ENCODE data around the gene DNAAF8.

DNAAF8 gene

DNA sequence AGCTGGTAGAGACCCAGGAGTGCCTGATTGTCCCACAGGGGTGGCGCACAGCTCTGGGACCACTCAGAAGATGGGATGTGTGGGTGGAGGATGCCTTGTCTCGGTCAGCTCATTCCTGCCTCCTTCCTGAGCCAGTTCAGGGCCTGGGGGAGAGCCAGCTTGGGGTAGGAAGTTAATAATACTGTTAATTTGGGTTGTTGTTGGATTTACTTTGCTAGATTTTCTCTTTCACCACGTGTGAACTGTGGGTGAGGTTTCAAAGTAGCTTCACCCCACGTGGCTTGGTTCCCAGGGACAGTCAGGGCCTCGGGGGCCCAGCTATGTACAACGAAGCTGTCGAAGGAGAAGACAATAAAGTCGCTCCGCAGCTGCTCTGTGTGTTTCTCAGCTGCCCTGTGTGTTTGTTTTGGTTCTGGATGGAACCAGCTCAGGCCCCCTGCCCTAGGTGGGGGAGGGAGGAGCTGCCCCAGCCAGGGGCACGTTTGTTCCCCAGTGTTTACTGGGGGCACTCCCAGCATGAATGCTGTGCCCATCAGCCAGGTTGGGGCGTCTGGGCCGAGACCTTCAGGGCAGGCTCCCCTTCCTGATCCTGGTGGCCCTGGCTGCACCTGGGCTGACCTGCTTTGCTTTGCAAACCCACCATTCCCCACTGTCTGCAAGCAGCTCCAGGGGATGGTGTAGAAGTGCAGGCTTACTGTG is 38.7 kb upstream of the DNAAF8 start:
- DNase-seq = no peak

DNA sequence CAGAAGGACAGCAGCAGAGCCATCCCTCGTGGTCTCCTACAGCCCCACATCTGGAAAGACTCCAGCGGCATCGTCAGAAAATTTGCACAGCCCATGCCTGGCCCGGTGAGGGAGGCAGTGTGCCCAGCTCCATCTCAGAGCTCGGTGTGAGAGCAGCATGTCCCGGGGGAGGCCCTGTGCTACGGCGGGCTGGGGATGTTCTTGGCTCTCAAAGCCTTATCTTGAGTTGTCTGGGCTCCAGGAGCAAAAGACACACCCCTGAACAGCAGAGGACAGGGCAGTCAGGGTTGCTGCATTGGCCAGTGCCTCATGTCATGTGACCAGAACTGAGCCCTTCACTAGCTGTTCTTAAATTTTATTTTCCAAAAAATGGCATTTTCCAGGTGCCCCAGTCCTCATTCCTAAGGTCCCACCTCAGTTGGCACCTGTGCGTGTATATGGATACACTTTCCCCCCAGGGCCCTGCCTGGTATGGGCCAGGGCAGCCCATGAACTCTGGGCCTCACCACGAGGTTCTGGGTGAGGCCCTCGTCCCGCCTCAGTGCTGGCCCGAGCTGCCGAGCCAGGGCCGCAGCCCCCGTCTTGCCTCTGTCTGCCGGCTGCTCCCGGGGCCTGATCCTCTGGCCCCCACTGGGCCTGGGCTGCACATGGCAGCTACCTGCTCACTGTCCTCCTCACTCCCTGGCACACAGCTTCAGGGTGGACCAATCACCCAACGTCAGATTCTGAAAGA is 38.0 kb upstream of the DNAAF8 start:
- DNase-seq = no peak

DNA sequence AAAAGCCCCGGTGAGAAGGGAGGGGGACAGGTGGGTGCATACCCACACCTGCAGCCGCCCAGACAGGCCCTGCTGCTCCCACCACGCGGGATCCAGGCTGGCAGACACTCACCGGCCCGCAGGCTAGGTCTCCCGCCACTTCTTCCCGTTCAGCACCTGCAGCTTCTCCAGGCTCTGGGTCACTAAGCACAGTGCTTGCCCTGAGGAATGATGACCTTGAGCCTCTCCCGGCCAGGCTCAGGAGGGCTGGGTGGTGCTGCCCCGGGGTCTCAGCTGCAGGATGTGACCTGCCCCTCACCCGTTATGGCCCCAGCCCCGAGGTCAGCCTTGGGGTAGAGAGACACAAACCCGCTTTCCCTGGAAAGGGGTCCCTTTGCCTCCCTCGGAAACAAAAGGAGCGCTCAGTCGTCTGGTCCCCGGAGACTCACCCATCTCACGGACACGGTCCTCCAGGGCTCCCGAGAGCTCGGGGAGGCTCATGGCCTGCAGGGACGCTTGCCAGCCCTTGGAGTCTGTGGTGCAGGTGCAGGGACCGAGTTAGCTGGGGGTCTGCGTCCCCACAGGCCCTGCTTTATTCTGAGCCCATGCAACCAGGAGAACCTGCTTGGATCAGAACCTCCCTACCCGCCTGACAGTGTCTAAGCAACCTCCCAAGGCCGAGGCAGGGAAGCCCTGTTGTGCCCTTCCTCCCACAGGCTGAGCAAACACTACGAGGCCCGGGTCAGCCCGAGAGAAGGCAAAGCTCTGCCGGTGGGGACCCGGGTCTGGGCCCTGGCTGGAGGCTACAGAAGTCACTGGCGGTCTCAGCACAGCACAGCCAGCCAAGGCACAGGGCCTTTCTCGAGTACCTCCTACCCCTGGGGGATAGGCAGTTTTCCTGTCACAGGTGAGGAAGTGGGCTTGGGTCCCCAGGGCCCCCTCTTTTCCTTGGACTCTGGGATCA is 37.2 kb upstream of the DNAAF8 start:
- DNase-seq = no peak

DNA sequence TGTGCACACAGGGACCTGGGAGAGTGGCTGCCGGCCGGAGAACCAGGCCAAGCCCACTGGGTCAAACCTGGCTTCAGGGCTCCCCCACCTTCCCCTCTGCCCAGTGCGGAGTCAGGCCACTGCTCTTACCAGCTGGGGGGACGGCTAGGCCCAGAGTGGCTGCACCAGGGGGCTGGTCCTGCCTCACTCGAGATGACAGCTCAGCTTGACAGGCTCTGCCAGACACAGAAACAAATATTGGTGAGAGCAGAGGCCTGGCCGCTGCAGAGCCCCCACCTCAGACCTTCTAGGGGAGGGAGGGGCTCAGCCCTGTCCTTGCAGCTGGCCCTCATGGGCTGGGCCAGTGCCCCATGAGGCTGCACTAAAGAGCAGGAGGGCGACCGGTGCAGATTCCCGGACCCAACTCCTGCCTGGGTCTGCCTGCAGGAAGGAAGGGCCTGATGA is 36.5 kb upstream of the DNAAF8 start:
- DNase-seq = no peak

DNA sequence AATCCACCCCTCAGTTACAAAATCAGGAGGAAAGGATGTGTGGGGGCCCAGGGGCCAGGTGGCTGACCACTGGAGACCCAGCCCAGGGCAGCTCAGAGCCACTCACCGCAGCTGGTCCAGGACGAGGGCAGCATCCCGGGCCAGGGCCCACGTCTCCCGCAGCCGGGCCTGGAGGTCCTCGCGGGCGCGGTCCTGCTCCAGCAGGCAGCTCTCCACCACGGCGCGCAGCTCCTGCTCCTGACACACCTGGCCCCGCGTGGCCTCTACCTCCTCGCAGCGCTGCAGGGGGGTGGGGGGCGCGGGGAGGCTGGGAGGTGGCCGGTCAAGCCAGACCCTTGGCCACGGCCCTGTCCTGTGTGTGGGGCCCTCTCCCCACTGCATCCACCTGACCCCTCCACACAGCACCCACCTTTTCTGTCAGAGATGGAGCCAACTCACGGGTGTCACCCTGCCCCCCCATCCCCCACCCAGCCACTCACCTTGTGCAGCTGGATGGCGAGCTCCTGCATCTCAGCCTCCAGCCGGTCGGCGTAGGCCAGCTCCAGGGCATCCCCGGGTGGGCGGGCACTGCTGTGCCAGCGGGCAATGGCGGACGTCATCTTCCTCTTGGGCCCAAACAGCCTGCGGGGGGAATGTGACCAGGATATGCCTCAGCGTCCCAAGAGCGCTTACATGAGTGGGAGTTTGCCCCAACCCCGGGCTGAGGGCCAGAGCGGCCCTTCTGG is 35.9 kb upstream of the DNAAF8 start:
- DNase-seq = no peak

DNA sequence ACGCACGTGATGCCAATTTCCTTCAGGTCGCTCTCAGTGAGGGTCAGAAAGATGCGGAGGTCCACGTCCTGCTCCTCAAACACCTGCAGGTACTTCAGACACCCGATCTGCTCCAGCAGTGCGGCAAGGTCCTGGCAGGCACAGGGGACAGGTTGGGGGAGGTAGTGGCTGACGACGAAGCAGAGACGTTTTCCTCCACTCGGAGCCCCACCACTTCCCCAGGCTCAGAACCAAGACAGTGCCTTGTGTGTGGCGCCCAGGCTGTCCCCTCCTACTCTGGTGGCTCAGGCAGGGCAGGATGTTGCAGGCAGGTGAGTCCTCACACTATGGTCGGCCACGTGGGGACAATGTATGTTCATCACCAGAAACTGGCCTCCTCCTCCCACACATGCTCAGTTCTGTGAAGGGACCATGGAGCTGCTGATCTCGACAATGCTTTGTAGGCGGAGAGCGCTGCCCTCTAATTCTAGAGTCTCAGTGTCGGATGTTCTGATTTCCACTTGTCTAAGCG is 35.2 kb upstream of the DNAAF8 start:
- DNase-seq = no peak

DNA sequence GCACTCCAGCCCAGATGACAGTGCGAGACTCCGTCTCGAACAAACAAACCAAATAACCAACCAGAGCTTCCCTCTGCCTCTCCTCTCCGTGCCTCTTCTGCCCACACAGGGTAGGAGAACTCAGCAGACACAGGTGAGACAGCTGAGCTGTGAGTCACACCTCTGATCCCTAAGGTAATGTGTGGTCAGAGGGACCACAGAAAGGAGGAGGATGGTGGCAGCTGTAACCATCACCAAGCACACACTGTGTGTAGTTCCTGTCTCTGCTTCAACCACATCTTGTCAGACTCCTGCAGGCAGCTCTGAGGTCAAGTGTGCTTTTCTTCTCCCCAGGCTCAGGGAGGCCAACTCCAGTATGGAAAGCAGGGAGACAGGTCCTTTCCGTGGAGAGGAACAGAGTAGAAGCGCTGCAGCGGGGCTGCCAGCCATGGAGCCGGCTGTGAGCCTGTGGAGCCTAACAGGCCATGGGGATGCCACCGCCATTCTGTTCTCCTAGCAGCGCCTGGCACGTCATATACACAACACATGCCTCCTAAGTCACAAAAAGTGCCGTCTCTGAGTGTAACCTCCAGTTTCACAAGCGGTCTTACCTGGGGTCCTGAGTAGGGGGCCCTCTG is 33.8 kb upstream of the DNAAF8 start:
- no peak for DNase-seq

DNA sequence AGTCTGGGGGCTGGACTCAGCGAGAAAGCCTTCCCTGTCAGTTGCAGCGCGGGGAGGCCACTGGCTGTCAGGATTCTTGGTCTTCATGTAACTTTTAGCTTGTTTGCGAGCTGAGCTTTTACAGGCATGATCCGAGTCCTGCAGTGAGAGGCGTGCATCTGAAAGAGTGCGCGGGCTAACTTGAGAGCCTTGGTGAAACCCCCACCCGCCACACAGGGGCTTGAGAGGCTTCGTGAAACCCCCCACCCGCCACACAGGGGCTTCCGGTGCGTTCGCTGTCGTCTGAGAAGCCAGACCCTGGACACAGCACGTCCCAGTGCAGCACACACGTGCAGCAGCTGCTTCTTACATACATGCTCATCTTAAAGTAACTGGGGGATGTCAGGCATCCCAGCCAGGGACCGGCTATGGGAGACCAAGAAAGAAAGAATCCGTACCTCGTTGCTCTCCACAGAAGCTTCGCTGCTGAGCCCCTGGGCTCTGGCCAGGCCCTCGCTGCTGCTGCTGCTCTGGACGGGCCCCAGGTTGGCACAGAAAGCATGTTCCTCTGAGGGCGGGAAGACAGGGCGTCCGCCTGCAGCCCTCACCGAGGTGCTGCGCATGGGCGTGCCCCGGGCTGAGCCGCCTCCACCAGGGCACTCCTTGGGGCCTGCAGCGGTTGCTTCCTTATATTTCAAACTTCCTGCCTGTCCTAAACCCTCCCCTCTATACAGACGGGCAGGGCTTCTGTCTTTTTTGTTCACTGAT is 33.2 kb upstream of the DNAAF8 start:
- DNase-seq = no peak

DNA sequence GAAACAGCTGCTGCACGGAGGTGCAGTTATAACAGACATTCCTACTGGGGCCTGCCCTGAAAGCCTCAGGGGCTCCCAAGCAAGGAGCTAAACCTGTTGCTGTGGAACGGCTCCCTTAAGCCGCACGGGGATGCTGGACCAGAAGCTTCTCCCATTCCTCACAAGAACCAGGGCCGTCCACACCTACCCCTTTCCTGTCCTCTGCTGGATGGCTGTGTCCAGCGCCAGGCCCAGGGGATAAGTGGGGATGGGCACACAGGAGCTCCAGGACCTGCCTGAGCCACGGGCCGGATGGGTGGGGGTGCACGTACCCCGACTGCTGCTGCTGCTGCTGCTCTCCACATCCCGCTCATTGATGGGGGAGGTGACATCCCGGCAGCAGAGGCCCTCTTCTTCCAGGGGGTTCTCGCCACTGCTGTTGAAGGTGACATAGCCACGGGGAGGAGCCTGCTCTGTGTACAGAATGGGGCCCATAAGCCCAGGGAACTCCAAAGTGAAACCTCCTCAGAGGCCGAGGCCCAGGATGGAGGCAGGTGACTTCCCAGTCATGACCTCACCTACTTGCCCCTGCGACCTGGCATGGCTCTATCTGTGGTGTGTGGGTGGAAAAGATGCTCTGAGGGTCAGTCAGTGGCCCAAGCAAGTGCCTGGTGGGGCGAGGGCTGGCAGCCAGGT is 32.4 kb upstream of the DNAAF8 start:
- DNase-seq = no peak

DNA sequence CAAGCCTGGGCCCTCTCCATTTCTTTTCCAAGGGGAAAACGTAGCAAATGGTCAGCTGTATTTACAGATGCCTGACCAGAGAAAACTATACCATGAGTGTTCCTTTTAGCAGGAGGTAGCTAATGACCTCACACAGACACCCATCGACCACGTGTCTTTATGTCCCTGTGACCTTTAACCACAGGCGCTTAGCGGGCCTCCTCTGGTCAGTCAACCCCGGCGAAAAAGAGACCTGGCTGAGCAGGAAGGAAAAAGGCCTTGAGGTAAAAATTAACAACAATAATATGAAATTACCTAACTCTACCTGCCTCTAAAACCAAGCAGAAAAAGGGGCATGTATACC is 31.9 kb upstream of the DNAAF8 start:
- DNase-seq = no peak

DNA sequence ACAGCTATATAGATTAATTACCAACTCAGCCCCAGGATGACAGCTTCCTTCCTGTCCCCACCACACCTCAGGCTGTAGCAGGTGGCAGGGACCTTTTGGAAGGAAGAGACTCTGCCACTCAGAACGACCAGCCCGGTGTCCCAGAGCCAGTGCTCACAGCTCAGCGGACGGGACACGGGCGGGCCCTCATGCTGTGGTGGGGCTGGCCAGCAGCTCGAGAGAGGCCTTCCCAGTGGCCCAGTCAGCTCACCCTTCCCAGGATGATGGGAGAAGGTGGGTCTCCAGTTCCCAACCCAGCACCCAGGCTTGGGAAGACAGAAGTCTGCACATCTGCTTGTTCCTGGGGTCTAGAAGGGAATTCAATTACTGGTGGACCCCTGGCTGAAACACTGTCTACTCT is 30.4 kb upstream of the DNAAF8 start:
- DNase-seq = no peak

DNA sequence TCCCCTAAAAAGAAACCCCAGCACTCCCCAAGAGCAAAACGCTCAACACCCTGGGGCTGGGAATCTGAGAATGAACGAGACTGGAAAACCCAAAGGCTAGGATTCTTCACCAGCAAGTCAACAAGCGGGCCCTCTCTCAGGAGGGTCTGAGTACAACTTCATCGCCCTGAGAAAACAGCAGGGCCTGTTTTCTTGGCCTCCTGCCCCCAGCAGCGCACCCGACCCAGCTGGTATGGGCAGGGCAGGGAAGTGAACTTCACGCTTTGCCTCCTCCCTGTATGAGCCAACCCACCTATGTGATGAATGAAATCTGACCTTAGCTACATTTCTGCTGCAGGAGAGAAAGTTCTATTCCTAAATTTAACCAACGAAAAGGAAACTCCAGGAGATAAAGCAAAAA is 29.8 kb upstream of the DNAAF8 start:
- DNase-seq = no peak

DNA sequence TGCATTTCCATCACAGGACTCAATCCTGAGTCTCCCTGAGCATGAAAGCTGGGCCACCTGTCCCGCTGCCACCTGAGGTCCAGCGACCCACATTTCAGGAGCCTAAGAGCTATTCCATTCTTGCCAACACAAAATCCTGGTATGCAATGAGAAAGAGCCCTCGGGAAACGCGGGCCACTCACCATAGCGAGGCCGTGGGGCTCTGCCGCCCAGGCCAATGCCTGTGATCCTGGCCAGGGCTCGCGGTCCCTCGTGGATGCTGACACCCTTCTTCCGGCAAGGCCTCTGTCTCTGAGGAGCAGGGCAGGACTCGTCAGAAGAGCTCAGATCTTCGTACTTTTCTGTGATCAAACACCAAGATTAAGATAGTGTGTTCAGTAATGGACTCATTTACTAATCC is 29.4 kb upstream of the DNAAF8 start:
- DNase-seq = no peak

DNA sequence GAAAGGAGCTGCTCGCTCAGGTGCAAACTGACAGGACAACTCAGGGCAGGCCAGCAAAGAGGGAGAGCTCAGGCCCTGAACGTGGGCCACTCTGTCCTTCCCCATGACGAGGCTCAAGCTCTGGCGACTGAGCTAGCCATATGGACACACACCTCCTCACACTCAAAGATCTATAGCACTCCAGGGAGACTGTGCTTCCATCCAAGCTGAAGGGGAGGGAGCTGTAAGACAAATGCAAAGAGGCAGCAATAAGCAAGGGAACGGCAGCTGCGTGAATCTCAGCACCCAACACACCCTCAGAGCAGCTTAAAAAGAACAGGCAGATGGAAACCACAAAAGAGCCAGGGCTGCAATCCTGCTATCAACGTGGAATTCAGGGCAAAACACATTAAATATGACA is 27.5 kb upstream of the DNAAF8 start:
- no peak for DNase-seq

DNA sequence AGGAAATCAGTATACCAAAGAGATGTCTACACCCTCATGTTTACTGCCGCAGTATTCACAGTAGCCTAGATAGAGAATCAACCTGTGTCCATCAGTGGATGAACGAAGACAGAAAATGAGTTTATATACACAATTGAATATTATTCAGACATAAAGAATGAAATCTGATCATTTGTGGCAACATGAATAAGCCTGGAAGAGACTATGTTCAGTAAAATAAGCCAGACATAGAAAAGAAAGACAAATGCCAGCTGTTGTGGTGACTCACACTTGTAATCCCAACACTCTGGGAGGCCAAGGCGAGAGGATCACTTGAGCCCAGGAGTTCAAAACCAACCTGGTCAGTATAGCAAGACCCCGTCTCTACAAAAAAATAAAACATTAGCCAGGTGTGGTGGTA is 24.9 kb upstream of the DNAAF8 start:
- no peak for DNase-seq

DNA sequence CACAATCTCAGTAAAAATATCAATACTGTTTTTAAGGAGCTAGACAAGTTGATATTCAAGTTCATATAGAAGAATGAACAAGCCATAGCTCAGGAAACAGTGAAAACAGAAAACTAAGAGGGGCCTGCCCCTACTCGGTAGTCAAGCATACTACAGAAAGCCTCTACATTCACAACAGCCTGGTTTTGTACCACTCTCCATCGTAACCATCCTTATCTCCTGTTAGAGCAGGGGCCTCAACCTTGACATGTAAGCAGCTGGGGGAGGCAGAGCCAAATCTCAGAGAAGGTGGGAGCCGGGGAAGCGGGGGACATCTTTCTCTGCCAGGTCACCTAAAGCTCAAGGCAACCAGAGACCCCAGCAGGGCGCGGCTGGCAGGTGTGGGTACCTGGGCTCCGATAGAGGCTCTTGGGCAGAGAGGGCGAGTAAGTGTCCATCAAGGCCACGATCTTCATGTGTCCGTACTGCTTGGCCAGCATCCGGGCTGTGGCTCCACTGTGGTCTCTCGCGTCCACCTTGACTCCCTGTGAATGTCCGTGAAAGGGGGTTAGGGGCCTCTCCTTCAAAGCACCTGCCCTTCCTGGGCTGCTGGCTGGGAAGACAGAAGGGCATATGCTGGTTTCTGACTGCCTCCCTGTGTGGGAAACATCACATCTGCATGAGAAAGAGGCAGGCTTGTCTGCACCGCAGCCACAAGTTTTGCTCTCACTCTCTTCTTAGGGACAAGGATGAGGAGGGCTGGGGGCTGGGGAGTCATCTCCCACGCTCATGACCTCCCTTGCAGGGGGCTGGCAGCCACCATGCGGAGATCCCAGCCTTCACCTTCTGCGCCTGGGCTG is 20.5 kb upstream of the DNAAF8 start:
- DNase-seq = no peak

DNA sequence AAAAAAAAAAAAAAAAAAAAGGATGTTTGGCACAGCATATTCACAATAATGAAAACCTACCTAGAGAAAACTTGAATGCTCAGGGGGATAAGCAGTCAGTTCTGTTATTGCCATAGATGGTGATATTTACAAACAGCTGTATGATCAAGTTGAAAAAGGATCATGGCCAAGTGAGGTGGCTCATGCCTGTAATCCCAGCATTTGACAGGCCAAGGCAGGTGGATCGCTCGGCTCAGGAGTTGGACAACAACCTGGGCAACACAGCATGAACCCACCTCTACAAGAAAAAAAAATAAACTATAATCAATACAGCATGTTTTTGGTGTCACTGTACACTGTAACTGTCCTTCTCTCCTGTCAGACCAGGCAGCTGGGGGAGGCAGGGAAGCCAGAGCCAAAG is 19.3 kb upstream of the DNAAF8 start:
- no peak for DNase-seq

DNA sequence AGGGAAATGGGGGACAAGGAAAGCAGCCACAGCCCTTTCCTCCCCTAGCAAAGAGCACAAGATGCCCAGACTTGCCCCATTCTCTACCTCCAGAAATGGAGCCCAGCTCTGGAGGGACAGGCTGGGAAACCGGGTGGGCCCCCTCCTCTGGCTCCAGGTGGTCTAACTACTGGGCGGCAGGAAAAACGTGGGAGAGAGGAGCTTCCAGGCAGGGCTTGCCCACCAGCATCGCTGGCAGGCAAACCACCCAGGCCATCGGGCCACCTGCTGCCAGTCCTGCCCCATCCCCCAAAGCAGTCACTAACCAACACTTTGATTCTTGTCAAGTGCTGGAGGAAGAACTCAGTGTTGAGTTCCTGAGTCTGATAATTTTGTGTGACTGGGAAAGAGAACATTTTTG is 15.9 kb upstream of the DNAAF8 start:
- DNase-seq = no peak

DNA sequence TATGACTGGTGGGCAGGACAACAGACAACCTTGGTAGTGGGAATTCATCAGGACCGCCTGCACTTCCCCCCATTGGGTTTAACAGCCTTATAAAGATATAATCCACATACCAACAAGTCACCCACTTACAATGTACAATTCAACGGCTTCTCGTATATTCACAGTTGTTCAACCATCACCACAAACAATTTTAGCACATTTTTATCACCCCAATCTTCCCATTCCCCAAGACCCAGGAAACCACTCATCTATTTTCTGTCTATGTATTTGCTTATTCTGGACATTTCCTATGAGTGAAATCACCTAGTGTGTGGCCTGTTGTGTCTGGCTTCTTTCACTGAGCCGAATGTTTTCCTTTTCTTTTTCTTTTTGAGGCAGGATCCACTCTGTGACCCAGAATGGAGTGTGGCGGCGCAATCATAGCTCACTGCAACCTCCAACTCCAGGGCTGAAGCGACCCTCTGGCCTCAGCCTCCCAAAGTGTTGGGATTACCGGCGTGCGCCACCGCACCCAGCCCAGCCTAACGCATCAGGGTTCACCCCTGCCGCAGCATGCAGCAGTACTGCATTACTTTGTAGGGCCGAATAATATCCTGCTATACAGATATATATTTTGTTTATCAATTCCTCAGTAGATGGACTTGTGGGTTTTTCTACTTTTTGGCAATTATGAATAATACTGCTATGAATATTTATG is 11.1 kb upstream of the DNAAF8 start:
- DNase-seq = no peak
